GM18498 (cell line): ENCODE data around the gene FCHO1.
A peak's percentile ranks its signal among the peaks of the same experiment; 100 is the strongest.
"Not testable (repeated sequence)": the region's sequence is repeated elsewhere in the genome, so short reads cannot be mapped to it uniquely, and the experiment has no call there.

Source experiments
- ATAC-seq: cut with Tn5 transposase; IDR thresholded peaks from one replicate; pipeline ENCODE4 v1.9.1; 2021; ENCODE audit warnings: mild to moderate bottlenecking, moderate library complexity; ENCODE audit not compliant: unreplicated experiment

FCHO1 gene

GRCh38 chr19:17761148-17761547 lies 9.9 kb downstream of the FCHO1 start:
- ATAC-seq = no peak

GRCh38 chr19:17762505-17763229 lies 11.4 kb downstream of the FCHO1 start:
- no peak for ATAC-seq

DNA sequence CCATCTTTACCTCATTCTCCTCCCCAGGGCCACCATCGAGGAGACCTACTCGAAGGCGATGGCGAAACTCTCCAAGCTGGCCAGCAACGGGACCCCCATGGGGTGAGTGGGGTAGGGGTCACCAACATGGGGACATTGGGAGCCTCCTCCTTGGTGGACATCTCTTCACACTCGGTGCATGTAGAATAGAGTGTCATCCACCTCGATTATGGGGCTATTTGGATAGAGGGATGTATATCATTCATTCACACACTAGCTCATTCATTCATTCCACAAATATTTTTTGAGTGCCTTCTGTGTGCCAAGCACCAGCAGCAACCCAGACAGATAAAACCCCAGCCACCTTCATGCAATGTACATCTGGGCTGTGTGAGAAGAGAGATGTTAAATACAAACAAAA lies 13.1 kb downstream of the FCHO1 start:
- no peak for ATAC-seq

- ATAC-seq = no peak
These were observed 13.9 kb downstream of the FCHO1 start for GRCh38 chr19:17765069-17765618.

DNA sequence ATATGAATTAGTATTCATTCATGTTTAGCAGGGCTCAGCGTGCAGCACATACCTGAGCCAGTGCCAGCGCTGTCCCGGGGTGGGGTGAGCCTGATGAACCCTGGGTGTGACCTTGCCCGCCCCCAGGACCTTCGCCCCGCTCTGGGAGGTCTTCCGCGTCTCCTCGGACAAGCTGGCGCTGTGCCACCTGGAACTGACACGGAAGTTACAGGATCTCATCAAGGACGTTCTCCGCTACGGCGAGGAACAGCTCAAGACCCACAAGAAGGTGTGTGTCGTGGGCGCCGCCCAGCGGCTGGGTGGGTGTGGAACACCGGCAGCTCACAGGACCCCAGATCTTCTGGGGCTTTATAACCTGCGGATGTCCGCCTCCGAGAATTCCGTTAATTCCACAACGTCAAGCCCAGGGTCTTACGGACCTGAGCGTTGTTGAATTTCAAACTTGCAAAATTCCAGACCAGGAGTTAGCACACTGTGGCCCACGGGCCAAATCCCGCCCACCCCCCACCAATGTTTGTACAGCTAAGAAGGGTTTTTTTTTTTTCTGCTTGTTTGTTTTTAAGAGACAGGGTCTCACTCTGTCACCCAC lies 15.4 kb downstream of the FCHO1 start:
- ATAC-seq = no peak

DNA sequence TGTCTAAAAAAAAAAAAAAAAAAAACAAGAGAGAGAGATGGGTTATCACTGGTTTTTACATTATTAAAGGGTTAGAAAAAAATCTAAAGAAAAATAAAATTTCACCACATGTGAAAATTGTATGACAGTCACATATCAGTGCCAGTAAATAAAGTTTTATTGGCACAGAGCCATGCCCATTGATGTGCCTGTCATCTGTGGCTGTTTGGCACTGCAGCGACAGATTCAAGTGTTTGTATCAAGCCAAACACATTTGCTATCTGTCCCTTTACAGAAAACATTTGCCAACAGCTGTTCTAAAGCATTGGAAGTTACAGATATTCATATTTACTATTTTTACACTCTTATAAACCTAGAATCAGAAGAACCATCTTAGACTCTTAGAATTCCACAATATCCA lies 16.3 kb downstream of the FCHO1 start:
- no peak for ATAC-seq

DNA sequence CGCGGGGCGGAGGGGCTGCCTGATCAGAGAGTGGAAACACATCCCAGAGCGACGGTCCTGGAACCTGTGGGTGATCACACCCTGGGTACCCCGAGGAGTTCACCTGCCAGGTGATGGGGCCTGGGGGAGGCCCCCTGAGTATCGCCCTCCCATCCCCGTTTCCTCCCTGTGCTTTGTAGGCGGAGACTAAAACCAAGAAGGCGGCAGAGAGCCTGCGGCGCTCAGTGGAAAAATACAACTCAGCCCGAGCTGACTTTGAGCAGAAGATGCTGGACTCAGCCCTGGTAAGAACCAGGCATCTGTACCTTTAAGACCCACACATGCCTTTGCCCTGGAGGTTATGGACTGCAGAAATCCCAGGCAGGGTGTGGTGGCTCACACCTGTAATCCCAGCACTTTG lies 19.3 kb downstream of the FCHO1 start:
- no peak for ATAC-seq

GRCh38 chr19:17772172-17772571 lies 20.9 kb downstream of the FCHO1 start:
- no peak for ATAC-seq

- ATAC-seq = no peak
These were observed 24.1 kb downstream of the FCHO1 start for GRCh38 chr19:17775245-17775927.

- peak; percentile 77 for ATAC-seq
These were observed 24.9 kb downstream of the FCHO1 start for GRCh38 chr19:17775991-17776803.

DNA sequence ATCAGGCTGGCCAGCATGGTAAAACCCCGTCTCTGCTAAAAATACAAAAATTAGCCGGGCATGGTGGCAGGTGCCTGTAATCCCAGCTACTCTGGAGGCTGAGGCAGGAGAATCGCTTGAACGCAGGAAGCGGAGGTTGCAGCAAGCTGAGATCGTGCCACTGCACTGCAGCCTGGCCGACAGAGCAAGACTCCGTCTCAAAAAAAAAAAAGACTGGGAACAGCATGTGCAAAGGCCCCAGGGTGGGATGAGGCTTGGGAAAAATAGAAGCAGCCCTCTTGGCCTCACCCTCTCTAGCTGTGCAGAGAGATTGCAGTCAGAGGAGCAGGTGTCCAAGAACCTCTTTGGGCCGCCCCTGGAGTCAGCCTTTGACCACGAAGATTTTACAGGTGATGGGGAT lies 26.6 kb downstream of the FCHO1 start:
- ATAC-seq = not testable (repeated sequence)

- no peak for ATAC-seq
These were observed 27.1 kb downstream of the FCHO1 start for GRCh38 chr19:17778251-17778967.

GRCh38 chr19:17778968-17779929 lies 28.0 kb downstream of the FCHO1 start:
- no peak for ATAC-seq

GRCh38 chr19:17780781-17781180 lies 29.5 kb downstream of the FCHO1 start:
- ATAC-seq = no peak

DNA sequence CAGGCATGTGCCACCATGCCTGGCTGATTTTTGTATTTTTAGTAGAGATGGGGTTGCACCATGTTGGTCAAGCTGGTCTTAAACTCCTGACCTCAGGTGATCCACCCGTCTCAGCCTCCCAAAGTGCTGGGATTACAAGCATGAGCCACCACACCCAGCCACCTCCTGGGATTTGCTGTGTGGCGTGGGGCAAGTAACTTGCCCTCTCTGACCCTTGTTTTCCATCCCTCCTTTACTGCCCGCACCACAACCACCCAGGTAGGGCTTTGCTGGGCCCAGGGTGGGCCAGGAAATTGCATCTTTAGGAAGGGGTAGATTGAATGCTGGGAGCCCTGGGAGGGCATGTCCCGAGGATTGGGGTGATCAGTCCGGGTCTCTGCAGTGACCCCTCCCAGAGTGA lies 32.4 kb downstream of the FCHO1 start:
- not testable (repeated sequence) for ATAC-seq

- no peak for ATAC-seq
These were observed 33.1 kb downstream of the FCHO1 start for GRCh38 chr19:17784201-17785008.

- ATAC-seq = no peak
These were observed 36.1 kb downstream of the FCHO1 start for GRCh38 chr19:17787274-17787913.

- ATAC-seq = no peak
These were observed 37.4 kb downstream of the FCHO1 start for GRCh38 chr19:17788632-17789031.
